Choroid plexus epithelial cell (primary cell): ENCODE data around the gene PLXNA3.
"Not testable (repeated sequence)": the region's sequence is repeated elsewhere in the genome, so short reads cannot be mapped to it uniquely, and the experiment has no call there.

Experiments used
- DNase-seq: peaks from one replicate; pipeline ENCODE4 v3.0.0-alpha.2; 2010; ENCODE audit warnings: low read depth
- H3K4me3 ChIP-seq: 2 replicates; pipeline ENCODE4 v1.5.1; 2011; ENCODE audit warnings: low read depth, mild to moderate bottlenecking, control low read depth, low read length, moderate library complexity
- CTCF ChIP-seq: conservative IDR thresholded peaks from 2 replicates; pipeline ENCODE4 v1.5.1; 2011; ENCODE audit warnings: low read depth, mild to moderate bottlenecking, control low read depth, inconsistent platforms, low read length, moderate library complexity

Gene PLXNA3

GRCh38 chrX:154488336-154489075 lies 30.4 kb downstream of the PLXNA3 start:
- TF ChIP-seq CTCF, result no peak
- H3K4me3 ChIP-seq, result no peak overlapping the region
- no peak for DNase-seq

- H3K4me3 ChIP-seq, result no peak overlapping the region
- no peak for TF ChIP-seq CTCF
- no peak for DNase-seq
These were observed 31.1 kb downstream of the PLXNA3 start for GRCh38 chrX:154489182-154489581.

GRCh38 chrX:154490021-154490413 lies 31.9 kb downstream of the PLXNA3 start:
- peak; percentile 38 for DNase-seq
- peak overlapping the region; percentile 61 for H3K4me3 ChIP-seq
- TF ChIP-seq CTCF, result no peak

GRCh38 chrX:154490414-154491083 lies 32.5 kb downstream of the PLXNA3 start, which contains the start of gene SLC10A3:
Gene SLC10A3 (minus strand): TSS chrX:154490629. CDS start chrX:154488940, 1,689 bp downstream.
- DNase-seq, result peak; percentile 94
- peak within 1 kb of the TSS; percentile 68 for H3K4me3 ChIP-seq
- TF ChIP-seq CTCF, result no peak

- DNase-seq, result no peak
- TF ChIP-seq CTCF, result no peak
- no peak overlapping the region for H3K4me3 ChIP-seq
These were observed 36.6 kb downstream of the PLXNA3 start for GRCh38 chrX:154494715-154495114.

GRCh38 chrX:154495472-154495922 lies 37.4 kb downstream of the PLXNA3 start:
- H3K4me3 ChIP-seq, result no peak overlapping the region
- no peak for DNase-seq
- TF ChIP-seq CTCF, result no peak

- not testable (repeated sequence) for DNase-seq, H3K4me3 ChIP-seq
These were observed 38.6 kb downstream of the PLXNA3 start for GRCh38 chrX:154496591-154497137.

- DNase-seq, H3K4me3 ChIP-seq: not testable (repeated sequence)
These were observed 43.3 kb downstream of the PLXNA3 start for GRCh38 chrX:154501423-154501822.
